ENCODE measurements around the gene LRPAP1. TPM values are rescaled to one million over a fixed set of nuclear protein-coding genes. Genes with fewer than 3 reads are reported as not detected.

Gene LRPAP1
- total RNA-seq, 1 donor, result 82.9 TPM

- Histone ChIP-seq H3K4me3 (ENCODE audit: low read length) (no peak overlapping the region), H3K9me3 (ENCODE audit: low read depth, low read length) (no peaks in the 10 kb centered on the region), H3K27me3 (ENCODE audit: insufficient read depth, low read length) (no peaks in the 10 kb centered on the region), H3K4me1 (ENCODE audit: insufficient read depth, low read length) (no peaks in the 10 kb centered on the region)
Measured at GRCh38 chr4:3495204-3495975, 36.8 kb downstream of the LRPAP1 start.

- H3K9me3 ChIP-seq (ENCODE audit: low read depth, low read length), result no peaks in the 10 kb centered on the region
- no peaks in the 10 kb centered on the region for H3K4me1 ChIP-seq (ENCODE audit: insufficient read depth, low read length)
- H3K27me3 ChIP-seq (ENCODE audit: insufficient read depth, low read length), result no peaks in the 10 kb centered on the region
- H3K4me3 ChIP-seq (ENCODE audit: low read length), result no peak overlapping the region
Measured at GRCh38 chr4:3494462-3494871, 37.8 kb downstream of the LRPAP1 start.

GRCh38 chr4:3493720-3494461 lies 38.3 kb downstream of the LRPAP1 start:
- Histone ChIP-seq H3K9me3 (ENCODE audit: low read depth, low read length) (no peaks in the 10 kb centered on the region), H3K4me3 (ENCODE audit: low read length) (no peak overlapping the region), H3K4me1 (ENCODE audit: insufficient read depth, low read length) (no peaks in the 10 kb centered on the region), H3K27me3 (ENCODE audit: insufficient read depth, low read length) (no peaks in the 10 kb centered on the region)

GRCh38 chr4:3492741-3493719 lies 39.2 kb downstream of the LRPAP1 start:
- Histone ChIP-seq H3K9me3 (ENCODE audit: low read depth, low read length) (no peaks in the 10 kb centered on the region), H3K4me1 (ENCODE audit: insufficient read depth, low read length) (no peaks in the 10 kb centered on the region), H3K4me3 (ENCODE audit: low read length) (no peak overlapping the region), H3K27me3 (ENCODE audit: insufficient read depth, low read length) (no peaks in the 10 kb centered on the region)

- H3K4me1 ChIP-seq (ENCODE audit: insufficient read depth, low read length), result no peaks in the 10 kb centered on the region
- no peaks in the 10 kb centered on the region for H3K9me3 ChIP-seq (ENCODE audit: low read depth, low read length)
- no peak overlapping the region for H3K4me3 ChIP-seq (ENCODE audit: low read length)
- no peaks in the 10 kb centered on the region for H3K27me3 ChIP-seq (ENCODE audit: insufficient read depth, low read length)
Measured at GRCh38 chr4:3491681-3492405, 40.4 kb downstream of the LRPAP1 start.

GRCh38 chr4:3489451-3489962 lies 42.7 kb downstream of the LRPAP1 start:
- Histone ChIP-seq H3K27me3 (ENCODE audit: insufficient read depth, low read length) (no peaks in the 10 kb centered on the region), H3K9me3 (ENCODE audit: low read depth, low read length) (no peaks in the 10 kb centered on the region), H3K4me1 (ENCODE audit: insufficient read depth, low read length) (peaks cover 7% of the 10 kb centered on the region), H3K4me3 (ENCODE audit: low read length) (no peak overlapping the region)

- no peaks in the 10 kb centered on the region for H3K9me3 ChIP-seq (ENCODE audit: low read depth, low read length)
- no peak overlapping the region for H3K4me3 ChIP-seq (ENCODE audit: low read length)
- H3K4me1 ChIP-seq (ENCODE audit: insufficient read depth, low read length), result peaks cover 7% of the 10 kb centered on the region
- H3K27me3 ChIP-seq (ENCODE audit: insufficient read depth, low read length), result no peaks in the 10 kb centered on the region
Measured at GRCh38 chr4:3488820-3489219, 43.4 kb downstream of the LRPAP1 start.

- Histone ChIP-seq H3K4me1 (ENCODE audit: insufficient read depth, low read length) (peaks cover 7% of the 10 kb centered on the region), H3K4me3 (ENCODE audit: low read length) (no peak overlapping the region), H3K27me3 (ENCODE audit: insufficient read depth, low read length) (no peaks in the 10 kb centered on the region), H3K9me3 (ENCODE audit: low read depth, low read length) (no peaks in the 10 kb centered on the region)
Measured at GRCh38 chr4:3487861-3488260, 44.4 kb downstream of the LRPAP1 start.

GRCh38 chr4:3486541-3487540 lies 45.4 kb downstream of the LRPAP1 start:
- H3K9me3 ChIP-seq (ENCODE audit: low read depth, low read length), result no peaks in the 10 kb centered on the region
- H3K4me3 ChIP-seq (ENCODE audit: low read length), result no peak overlapping the region
- no peaks in the 10 kb centered on the region for H3K27me3 ChIP-seq (ENCODE audit: insufficient read depth, low read length)
- H3K4me1 ChIP-seq (ENCODE audit: insufficient read depth, low read length), result peaks cover 7% of the 10 kb centered on the region

- Histone ChIP-seq H3K4me3 (ENCODE audit: low read length) (no peak overlapping the region), H3K27me3 (ENCODE audit: insufficient read depth, low read length) (no peaks in the 10 kb centered on the region), H3K9me3 (ENCODE audit: low read depth, low read length) (no peaks in the 10 kb centered on the region), H3K4me1 (ENCODE audit: insufficient read depth, low read length) (peaks cover 7% of the 10 kb centered on the region)
Measured at GRCh38 chr4:3485886-3486540, 46.2 kb downstream of the LRPAP1 start.

GRCh38 chr4:3485011-3485791 lies 47.0 kb downstream of the LRPAP1 start:
- Histone ChIP-seq H3K4me1 (ENCODE audit: insufficient read depth, low read length) (peaks cover 10% of the 10 kb centered on the region), H3K9me3 (ENCODE audit: low read depth, low read length) (no peaks in the 10 kb centered on the region), H3K27me3 (ENCODE audit: insufficient read depth, low read length) (no peaks in the 10 kb centered on the region), H3K4me3 (ENCODE audit: low read length) (no peak overlapping the region)

Measured in mononuclear cell (primary cell).